GM21576 (cell line): Measurements from ENCODE around the gene ZKSCAN5.
"Not testable (repeated sequence)": the region's sequence is repeated elsewhere in the genome, so short reads cannot be mapped to it uniquely, and the experiment has no call there.

Experiments used
- ATAC-seq: cut with Tn5 transposase; IDR thresholded peaks from one replicate; pipeline ENCODE4 v1.9.1; 2021; ENCODE audit warnings: mild to moderate bottlenecking, moderate library complexity; ENCODE audit not compliant: unreplicated experiment

Gene ZKSCAN5

GRCh38 chr7:99580778-99581332, 76.4 kb downstream of the ZKSCAN5 start:
- ATAC-seq = not testable (repeated sequence)
